Glomerular visceral epithelial cell (primary cell): ENCODE data around the gene SAPCD1.
A peak's percentile ranks its signal among the peaks of the same experiment; 100 is the strongest.
"Not testable (repeated sequence)": the region's sequence is repeated elsewhere in the genome, so short reads cannot be mapped to it uniquely, and the experiment has no call there.

Experiments
- DNase-seq: peaks from one replicate; pipeline ENCODE4 v3.0.0-alpha.2; 2016; ENCODE audit errors: extremely low spot score

Gene SAPCD1

DNA sequence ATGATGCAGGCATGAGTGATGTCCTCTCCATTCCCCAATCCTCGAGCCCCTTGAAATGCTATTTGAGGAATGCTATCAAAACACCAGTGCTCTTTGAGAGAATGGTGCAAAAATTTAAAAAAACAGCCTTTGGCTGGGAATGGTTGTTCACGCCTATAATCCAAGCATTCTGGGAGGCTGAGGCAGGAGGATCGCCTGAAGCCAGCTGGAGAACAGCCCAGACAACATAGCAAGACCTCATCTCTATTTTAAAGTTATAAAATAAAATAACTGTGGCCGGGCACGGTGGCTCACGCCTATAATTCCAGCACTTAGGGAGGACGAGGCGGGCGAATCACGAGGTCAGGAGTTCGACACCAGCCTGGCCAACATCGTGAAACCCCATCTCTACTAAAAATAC, 37.3 kb downstream of the SAPCD1 start:
- DNase-seq = no peak

- DNase-seq = not testable (repeated sequence)
These were observed 38.8 kb downstream of the SAPCD1 start for GRCh38 chr6:31801031-31801927.

DNA sequence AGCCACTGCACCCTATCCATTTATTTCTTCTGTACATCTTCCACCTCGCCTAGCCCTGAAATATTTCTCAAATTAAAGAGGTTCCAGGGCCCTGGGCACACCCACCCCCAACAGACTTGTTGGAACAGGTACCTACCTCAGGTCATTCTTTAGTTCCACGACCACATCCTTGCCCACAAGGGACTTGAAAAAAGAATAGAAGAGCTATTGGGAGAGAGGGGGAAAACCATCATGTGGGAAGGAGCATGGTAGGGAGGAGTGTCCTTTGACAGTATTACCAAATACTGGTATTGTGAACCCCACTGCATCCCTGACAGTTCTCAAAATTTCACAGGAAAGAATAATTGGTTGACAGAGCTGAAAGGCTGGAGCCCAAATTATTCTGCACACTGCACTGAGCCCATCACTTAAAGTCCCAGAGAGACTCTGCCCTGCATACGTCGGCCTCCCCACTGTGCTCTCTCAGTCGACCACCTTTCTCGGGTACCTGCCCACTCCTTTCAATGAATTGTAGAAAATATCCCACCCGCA, 43.5 kb downstream of the SAPCD1 start:
- DNase-seq = no peak

- DNase-seq = peak; percentile 99
These were observed 44.2 kb downstream of the SAPCD1 start, which contains the start of gene LSM2 for GRCh38 chr6:31806470-31807272. LSM2 (minus strand) TSS chr6:31806966; CDS start chr6:31806757, 209 bp downstream.

- DNase-seq = not testable (repeated sequence)
These were observed 46.1 kb downstream of the SAPCD1 start for GRCh38 chr6:31808599-31808998.

DNA sequence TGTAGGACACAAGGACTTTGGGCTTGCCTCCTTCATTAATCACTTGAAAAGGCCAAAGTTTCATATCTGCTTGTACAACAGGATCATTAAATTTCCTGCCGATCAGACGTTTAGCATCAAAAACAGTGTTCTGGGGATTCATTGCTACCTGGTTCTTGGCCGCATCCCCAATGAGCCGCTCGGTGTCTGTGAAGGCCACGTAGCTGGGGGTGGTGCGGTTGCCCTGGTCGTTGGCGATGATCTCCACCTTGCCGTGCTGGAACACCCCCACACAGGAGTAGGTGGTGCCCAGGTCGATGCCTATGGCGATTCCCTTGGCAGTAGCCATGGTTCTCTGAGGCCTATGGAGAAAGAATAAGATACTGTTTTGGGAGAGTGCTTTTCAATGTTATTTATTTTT, 49.2 kb downstream of the SAPCD1 start:
- no peak for DNase-seq

- no peak for DNase-seq
These were observed 51.0 kb downstream of the SAPCD1 start for GRCh38 chr6:31813465-31813849.
